Measurements from ENCODE around the gene GALM.
A peak's percentile ranks its signal among the peaks of the same experiment; 100 is the strongest.

GALM gene

GRCh38 chr2:38626326-38627035 lies 39.4 kb upstream of the GALM start (continued):
- no peak for TF ChIP-seq ZNF398 (tag by site-specific recombination; IDR thresholded peaks at IDR 0.05)

GRCh38 chr2:38627391-38627790 lies 38.5 kb upstream of the GALM start:
- H3K27ac ChIP-seq (ENCODE audit: extremely low read depth, low read depth, low read length), result no peak overlapping the region
- H3K4me1 ChIP-seq (ENCODE audit: control insufficient read depth, insufficient read depth, low read length), result no peaks in the 10 kb centered on the region
- TF ChIP-seq OSR2 (tag by site-specific recombination; IDR thresholded peaks at IDR 0.05) (no peak), ZNF362 (tag by site-specific recombination; IDR thresholded peaks at IDR 0.05) (no peak), KLF16 (tag by site-specific recombination; IDR thresholded peaks at IDR 0.05) (no peak), MEIS1 (CRISPR knock-in tag; IDR thresholded peaks at IDR 0.05; ENCODE audit: borderline replicate concordance) (no peak), ZNF223 (tag by site-specific recombination; IDR thresholded peaks at IDR 0.05) (no peak), ZBTB26 (tag by site-specific recombination; optimal IDR thresholded peaks at IDR 0.05) (no peak), KLF17 (tag by site-specific recombination; IDR thresholded peaks at IDR 0.05) (no peak), ZNF214 (tag by site-specific recombination; IDR thresholded peaks at IDR 0.05; ENCODE audit: borderline replicate concordance) (no peak), ZNF266 (tag by site-specific recombination; IDR thresholded peaks at IDR 0.05; ENCODE audit: low read depth) (no peak)
- POLR2A ChIA-PET, result interaction anchor here (3.1 kb wide), 1 partner anchor 124 kb away, joined by 11 read pairs; the partner anchor contains the start of gene SRSF7
- no peaks in the 10 kb centered on the region for H3K9me3 ChIP-seq (ENCODE audit: control insufficient read depth, insufficient read depth, low read depth, low read length)
- CTCF ChIA-PET, result interaction anchor here (0.6 to 1.8 kb wide), 5 partner anchors 20 to 328 kb away, joined by 3 to 4 read pairs (median 3); partner anchors contain the start of gene HNRNPLL
- no peak overlapping the region for H3K4me3 ChIP-seq (ENCODE audit: low read depth, low read length)
- H3K36me3 ChIP-seq (ENCODE audit: control insufficient read depth in 2 of 2, insufficient read depth in 1 of 2, low read length in 2 of 2), result no peaks in the 10 kb centered on the region

GRCh38 chr2:38629684-38630083 lies 36.2 kb upstream of the GALM start:
- H3K36me3 ChIP-seq (ENCODE audit: control insufficient read depth in 2 of 2, insufficient read depth in 1 of 2, low read length in 2 of 2), result no peaks in the 10 kb centered on the region

More at GRCh38 chr2:38629684-38630083, 36.2 kb upstream of the GALM start:
- no peak for TF ChIP-seq ZNF776 (tag by site-specific recombination; IDR thresholded peaks at IDR 0.05; ENCODE audit: borderline replicate concordance)
- TF ChIP-seq ZNF138 (tag by site-specific recombination; IDR thresholded peaks at IDR 0.05; ENCODE audit: borderline replicate concordance), result no peak
- TF ChIP-seq PATZ1 (tag by site-specific recombination; IDR thresholded peaks at IDR 0.05), result no peak
- TF ChIP-seq ZNF514 (tag by site-specific recombination; IDR thresholded peaks at IDR 0.05), result no peak
- no peak for TF ChIP-seq ZNF341 (tag by site-specific recombination; IDR thresholded peaks at IDR 0.05; ENCODE audit: low read depth)
- peak; percentile 36 for TF ChIP-seq SETDB1 (IDR thresholded peaks at IDR 0.05; ENCODE audit: insufficient read length, low read length)
- TF ChIP-seq KLF16 (tag by site-specific recombination; IDR thresholded peaks at IDR 0.05), result no peak
- no peak for TF ChIP-seq ZNF830 (tag by site-specific recombination; IDR thresholded peaks at IDR 0.05; ENCODE audit: low read depth)
- Histone ChIP-seq H3K4me3 (ENCODE audit: low read depth, low read length) (no peak overlapping the region), H3K9me3 (ENCODE audit: control insufficient read depth, insufficient read depth, low read depth, low read length) (no peaks in the 10 kb centered on the region), H3K4me1 (ENCODE audit: control insufficient read depth, insufficient read depth, low read length) (peaks cover 4% of the 10 kb centered on the region), H3K27ac (ENCODE audit: extremely low read depth, low read depth, low read length) (no peak overlapping the region)
- ChIA-PET CTCF (interaction anchor here (0.7 kb wide), 1 partner anchor 26 kb away, joined by 3 read pairs; no protein-coding TSS in a partner anchor), POLR2A (no interaction called here)
